Measurements from ENCODE around the gene TMEM259.

DNA sequence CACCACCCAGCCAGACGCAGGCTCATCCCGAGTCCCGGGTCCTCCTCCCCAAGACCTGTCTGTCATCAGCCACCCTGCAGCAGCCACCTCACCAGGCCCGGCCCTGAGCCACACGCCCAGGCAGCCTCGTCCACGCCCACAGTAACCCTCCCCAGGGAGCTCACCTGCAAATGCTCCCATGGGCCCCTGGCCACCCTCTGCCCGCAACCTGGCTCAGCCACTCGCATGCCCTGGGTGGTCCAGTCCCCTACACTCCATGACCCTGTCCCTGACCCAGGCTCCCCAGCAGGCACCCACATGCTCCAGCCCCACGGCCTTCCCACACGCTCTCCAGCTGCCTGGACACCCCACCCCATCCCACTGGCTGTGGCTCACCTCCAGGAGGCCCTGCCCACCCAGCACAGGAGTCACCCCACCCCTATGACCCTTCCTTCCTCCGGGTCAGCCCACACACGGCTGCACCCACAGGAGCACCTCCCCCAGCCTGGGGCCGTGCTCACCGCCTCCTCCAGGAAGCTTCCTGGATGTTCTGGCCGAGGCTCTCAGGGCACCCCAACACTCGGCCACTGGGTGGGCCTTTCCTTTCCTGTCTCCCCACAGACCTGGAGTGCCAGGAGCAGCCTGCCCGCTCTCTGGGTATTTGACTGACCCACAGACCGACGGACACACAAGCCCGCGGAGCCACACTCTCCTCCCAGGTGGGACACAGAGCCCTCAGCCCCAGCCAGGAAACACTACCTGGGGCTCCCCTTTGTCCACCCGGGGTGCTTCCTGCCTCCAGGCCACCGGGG, 3.6 kb downstream of the TMEM259 start:
- TF ChIP-seq, protein P1, sequence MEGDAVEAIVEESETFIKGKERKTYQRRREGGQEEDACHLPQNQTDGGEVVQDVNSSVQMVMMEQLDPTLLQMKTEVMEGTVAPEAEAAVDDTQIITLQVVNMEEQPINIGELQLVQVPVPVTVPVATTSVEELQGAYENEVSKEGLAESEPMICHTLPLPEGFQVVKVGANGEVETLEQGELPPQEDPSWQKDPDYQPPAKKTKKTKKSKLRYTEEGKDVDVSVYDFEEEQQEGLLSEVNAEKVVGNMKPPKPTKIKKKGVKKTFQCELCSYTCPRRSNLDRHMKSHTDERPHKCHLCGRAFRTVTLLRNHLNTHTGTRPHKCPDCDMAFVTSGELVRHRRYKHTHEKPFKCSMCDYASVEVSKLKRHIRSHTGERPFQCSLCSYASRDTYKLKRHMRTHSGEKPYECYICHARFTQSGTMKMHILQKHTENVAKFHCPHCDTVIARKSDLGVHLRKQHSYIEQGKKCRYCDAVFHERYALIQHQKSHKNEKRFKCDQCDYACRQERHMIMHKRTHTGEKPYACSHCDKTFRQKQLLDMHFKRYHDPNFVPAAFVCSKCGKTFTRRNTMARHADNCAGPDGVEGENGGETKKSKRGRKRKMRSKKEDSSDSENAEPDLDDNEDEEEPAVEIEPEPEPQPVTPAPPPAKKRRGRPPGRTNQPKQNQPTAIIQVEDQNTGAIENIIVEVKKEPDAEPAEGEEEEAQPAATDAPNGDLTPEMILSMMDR (IDR thresholded peaks at IDR 0.05) = no peak
- TF ChIP-seq POLR2AphosphoS5 (IDR thresholded peaks at IDR 0.05) = no peak
